ENCODE results near the gene RUSC2.
"Not testable (repeated sequence)": the region's sequence is repeated elsewhere in the genome, so short reads cannot be mapped to it uniquely, and the experiment has no call there.

Gene RUSC2

GRCh38 chr9:35490910-35491465 is 1.1 kb downstream of the RUSC2 start:
- no peak for DNase-seq

GRCh38 chr9:35493119-35493518 is 3.2 kb downstream of the RUSC2 start:
- DNase-seq, result not testable (repeated sequence)

DNA sequence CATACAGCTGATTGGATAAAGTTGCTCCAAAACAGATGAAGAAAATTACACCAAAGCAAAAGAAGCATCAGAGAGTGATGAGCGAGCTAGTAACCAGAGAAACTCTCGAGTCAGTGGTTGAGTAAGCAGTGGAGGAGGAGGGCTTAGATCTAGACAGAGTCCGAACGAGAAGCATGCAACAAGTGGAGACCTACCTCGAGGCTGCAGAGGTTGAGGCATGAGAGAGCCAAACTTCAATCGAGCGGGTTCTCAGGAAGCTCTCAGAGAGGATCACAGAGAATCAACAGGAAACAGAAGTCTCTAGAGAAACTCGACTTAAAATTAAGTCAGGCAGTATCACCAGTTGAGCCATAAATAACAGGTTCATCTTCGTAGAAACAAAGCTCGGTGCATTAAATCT is 6.1 kb downstream of the RUSC2 start:
- no peak for DNase-seq

GRCh38 chr9:35498245-35498644 is 8.3 kb downstream of the RUSC2 start:
- DNase-seq, result not testable (repeated sequence)

DNA sequence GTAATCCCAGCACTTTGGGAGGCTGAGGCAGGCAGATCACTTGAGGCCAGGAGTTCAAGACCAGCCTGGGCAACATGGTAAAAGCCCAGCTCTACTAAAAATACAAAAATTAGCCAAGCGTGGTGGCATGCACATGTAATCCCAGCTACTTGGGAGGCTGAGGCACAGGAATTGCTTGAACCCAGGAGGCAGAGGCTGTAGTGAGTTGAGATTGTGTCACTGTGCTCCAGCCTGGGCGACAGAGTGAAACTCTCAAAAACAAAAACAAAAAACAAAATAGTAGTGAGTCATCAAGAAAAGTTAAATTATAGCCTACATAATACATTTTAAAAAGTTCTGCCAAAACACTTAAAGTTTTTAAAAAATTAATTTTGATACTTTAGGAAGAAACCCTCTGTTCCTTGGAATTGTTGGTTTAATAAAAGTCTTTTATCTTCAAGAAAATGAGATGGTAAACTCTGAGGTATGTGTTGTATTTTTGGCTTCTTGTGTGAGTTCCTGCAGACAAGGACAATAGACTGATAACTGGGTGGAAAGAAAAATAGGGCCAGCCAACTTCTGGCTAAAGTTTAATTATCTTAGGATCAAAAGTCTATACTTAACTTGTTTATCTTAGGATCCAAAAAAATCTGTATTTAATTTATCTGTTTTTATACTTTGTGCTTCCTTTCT is 9.3 kb downstream of the RUSC2 start:
- DNase-seq, result no peak

DNA sequence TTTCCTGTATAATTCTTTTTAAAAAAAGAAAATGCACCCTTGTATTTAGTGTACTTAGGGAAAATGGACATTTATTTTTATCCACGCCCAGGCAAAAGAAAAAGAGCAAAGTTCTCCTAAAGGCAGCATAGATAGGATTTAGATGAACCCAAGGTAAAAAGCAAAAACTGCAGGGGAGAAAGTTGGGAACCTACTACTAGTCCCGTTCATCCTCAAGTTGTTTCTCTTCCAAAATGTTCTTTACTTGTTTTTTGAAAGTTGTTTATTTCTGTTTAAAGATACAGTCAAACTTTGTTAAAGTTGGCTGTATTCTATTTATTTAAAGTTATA is 9.8 kb downstream of the RUSC2 start:
- no peak for DNase-seq

GRCh38 chr9:35500130-35500748 is 10.3 kb downstream of the RUSC2 start:
- no peak for DNase-seq

- no peak for DNase-seq
These were observed 12.0 kb downstream of the RUSC2 start for GRCh38 chr9:35501946-35502345.

DNA sequence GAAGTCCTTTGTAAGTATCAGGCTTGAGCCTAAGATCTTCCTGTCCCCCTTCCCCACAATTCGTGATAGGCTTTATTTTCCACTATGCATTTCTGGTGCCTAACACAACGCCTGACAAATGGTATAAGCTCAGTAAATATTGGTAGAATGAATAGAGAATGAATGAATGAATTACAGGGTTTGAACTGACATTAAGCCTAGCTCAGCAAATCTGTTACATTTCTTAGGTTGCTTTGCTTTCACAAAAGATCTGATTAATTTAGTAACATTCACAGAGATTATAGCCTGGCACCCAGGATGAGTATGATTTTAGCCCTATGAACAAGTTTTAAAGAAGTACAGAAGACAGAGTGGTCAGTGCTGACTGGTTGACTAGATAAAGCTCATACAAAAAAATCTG is 16.4 kb downstream of the RUSC2 start:
- no peak for DNase-seq

DNA sequence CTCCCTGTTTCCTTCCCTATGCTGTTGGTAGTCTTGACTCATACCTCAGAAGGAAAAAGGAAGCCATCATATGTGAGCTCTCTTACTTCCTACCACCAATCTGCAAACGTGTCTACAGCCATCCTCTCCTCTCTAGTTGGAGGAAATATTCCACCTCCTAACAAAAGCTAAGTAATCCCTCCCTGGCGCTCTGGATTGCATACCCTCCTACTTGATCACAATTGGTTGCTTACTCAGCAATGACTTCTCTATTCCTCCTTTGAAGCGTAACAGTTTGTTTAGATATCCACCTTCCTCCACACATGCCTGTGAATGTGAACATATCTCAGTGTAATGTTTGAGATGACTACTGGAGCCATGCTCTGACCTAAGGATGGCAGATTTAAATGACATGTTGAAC is 18.2 kb downstream of the RUSC2 start:
- no peak for DNase-seq

- no peak for DNase-seq
These were observed 20.5 kb downstream of the RUSC2 start for GRCh38 chr9:35510383-35510753.

GRCh38 chr9:35510754-35511428 is 21.0 kb downstream of the RUSC2 start:
- no peak for DNase-seq

DNA sequence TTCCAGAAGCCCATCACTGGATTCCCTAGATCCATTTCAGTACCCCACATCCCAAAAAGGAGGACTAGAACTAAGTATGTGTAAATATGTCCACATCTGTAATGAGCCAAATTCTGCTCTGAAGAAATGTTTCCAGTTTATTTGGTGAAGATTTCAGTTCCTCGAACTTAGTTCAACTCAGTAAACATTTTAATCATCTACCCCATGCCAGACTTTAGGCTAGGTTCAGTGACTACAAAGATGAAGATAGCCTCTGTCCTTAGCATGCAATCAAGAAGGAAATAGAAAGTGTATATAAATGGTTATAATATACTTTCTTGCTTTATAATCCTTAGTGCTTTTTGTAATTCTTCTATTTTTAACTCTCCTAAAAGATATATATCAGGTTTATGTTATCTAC is 21.5 kb downstream of the RUSC2 start:
- DNase-seq, result no peak

DNA sequence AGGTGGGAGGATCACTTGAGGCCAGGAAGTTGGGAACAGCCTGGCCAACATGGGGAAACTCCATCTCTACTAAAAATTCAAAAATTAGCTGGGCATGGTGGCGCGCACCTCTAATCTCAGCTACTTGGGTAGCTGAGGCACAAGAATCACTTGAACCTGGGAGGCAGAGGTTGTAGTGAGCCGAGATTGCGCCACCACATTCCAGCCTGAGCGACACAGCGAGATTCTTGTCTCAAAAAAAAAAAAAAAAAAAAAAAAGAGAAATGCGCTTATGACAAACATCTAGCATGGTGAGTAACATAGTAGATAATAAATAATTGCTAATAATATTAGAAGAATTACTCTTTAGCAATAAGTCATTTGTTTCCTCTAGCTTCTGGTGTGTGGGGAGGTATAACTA is 25.9 kb downstream of the RUSC2 start:
- DNase-seq, result no peak

- DNase-seq, result no peak
These were observed 26.6 kb downstream of the RUSC2 start for GRCh38 chr9:35516479-35516878.

- DNase-seq, result no peak
These were observed 27.2 kb downstream of the RUSC2 start for GRCh38 chr9:35517131-35517530.

- DNase-seq, result no peak
These were observed 27.8 kb downstream of the RUSC2 start for GRCh38 chr9:35517552-35518224.

DNA sequence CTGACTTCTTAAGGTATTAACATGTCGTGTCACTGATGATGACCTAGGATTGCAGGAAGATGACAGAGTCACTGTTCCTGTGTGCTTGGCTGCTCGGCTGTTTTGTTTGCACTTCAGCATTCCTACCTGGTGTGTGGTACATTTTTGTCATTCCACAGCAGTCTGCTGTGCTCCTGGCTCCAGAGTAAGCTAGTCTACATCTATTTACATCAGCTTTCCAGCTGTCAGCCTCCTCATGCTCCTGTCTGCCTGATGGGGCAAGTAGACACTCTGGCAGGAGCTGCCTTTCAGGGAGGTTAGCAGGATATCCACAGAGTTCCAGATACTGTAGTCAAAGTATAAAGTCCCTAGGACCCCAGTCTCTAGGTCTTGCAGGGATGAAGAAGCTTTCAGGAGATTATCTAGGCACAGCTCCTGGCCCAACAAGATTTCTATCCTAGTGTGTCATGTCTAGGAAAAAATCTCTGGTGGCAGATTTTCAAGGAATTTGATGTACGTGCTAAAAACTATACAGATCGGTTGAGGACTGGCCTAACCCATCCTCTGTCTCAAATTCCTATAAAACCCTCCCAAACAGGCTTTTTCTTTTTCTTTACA is 28.4 kb downstream of the RUSC2 start:
- DNase-seq, result no peak

DNA sequence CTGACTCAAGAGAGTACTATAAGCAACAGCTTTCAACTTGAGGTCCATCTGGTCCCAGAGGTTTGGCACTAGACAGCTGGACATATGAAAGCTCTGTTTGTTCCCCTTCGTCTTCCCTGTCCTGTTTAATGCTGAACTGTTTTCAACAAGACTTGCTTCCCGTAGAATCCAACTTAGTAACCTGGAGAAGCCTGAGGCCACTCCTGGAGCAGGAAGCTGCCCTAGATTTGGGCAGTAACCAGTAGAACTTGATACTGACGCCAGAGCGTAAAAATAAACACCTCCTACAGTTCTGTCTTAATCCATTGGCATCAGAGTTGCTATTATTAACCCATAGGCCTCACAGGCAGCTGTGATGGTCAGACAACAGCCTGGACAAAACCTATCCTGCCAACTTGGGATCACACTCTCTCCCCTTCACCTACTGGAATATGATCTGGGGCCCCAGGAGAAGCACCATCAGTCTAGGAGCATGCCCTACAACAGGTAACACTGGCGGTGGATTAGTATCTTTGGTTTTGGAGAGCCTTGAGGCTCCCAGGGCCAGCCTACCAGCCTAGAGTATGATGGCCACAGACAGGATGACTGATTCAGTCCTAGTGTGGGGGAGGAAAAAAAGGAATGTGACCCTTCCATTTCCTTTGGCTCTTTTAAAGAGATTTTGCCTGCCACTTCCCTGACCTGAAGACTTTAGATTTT is 29.2 kb downstream of the RUSC2 start:
- no peak for DNase-seq

DNA sequence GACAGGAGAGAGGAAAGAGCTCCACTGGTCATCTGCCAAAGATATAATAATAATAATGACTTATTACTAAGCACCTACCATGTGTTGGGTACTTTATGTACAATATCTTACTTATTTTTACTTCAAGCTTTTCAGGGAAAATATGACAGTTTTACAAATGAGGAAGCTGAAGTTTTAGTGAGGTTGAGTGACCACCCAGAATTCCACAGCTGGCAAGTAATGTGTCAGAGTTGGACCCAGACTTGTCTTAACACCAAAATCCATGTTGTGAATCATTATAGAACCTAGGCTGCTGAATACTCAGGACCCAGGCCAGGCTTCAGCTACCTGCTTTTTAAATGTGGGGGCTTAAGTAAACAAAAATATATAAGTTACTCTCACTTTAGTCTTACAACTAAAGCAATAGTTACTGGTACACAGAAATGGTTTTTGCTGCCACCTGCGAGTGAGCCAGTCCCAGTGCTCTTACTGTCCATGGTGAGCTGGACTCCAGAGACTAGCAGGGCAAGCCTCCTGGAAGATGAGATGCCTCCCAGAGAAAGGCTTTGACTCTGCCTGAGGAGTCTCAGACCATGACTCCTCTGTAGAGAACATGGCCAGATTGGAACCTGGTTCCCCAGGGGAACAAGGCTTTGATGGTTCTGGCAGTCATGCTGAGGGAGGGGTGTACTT is 29.9 kb downstream of the RUSC2 start:
- DNase-seq, result no peak

DNA sequence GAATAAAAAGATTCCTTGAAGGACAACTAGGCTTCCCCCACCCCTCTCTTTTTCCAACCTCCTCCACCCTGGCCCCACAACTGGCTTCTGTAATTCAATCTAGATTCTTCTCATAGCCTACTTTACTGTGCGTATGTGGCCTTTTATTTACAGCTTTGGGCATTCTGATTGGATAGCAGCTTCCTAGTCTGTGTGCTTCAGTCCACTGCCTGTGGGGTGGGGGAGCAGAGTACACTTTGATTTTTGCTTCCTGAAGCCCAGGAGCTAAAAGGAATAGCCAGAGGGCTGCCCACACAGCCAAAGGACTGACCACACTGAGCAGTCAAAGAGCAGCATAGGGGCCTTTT is 30.4 kb downstream of the RUSC2 start:
- no peak for DNase-seq

DNA sequence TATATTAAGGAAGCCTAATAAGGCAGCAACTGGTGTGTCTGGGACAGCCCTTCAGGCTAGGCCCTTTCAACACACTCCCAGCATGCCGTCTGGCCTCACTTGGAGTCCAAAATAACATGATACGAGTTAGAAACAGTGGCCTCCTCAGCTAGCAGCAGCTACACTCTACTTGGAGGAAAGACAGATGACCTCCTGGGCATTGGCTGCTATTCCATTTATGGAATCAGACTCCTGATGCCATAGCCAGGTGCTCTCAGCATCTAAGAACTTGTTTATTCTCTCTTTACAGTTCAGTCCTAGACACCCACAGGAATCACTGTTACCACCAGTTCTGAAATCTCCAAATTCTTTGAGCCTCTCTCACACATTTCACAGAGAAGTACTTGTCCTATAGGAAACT is 31.8 kb downstream of the RUSC2 start:
- DNase-seq, result no peak

Data from COR-L47 (cell line).